Effector CD8-positive, alpha-beta T cell (primary cell): Measurements from ENCODE around the gene KDM7A.

Experiments
- DNase-seq: peaks from one replicate; lab custom pipeline; 2025; lab: John Stamatoyannopoulos, UW

KDM7A gene

GRCh38 chr7:140082770-140083169 lies 94.0 kb downstream of the KDM7A start:
- DNase-seq, result no peak

DNA sequence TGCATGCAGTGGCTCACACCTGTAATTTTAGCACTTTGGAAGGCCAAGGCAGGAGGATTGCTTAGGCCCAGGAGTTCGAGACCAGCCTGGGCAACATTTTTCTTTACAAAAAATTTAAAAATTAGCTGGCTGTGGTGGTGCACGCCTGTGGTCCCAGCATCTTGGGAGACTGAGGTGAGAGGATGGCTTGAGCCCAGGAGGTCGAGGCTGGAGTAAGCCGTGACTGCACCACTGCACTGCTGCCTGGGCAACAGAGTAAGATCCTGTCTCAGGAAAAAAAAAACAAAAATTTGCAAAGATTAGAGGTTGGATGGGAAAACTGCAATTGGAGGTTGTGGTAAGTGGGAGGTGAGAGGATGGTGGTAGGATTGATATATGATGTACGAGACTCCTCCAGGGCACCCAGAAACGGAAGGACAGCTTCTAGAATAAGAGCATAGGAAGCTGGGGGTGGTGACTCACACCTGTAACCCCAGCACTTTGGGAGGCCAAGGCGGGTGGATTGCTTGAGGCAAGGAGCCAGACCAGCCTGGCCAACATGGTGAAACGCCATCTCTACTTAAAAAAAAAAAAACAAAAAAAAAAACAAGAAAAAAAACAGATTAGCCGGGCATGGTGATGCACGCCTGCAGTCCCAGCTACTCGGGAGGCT lies 94.9 kb downstream of the KDM7A start:
- DNase-seq, result no peak

- DNase-seq, result no peak
Measured at GRCh38 chr7:140080919-140081318, 95.9 kb downstream of the KDM7A start.

DNA sequence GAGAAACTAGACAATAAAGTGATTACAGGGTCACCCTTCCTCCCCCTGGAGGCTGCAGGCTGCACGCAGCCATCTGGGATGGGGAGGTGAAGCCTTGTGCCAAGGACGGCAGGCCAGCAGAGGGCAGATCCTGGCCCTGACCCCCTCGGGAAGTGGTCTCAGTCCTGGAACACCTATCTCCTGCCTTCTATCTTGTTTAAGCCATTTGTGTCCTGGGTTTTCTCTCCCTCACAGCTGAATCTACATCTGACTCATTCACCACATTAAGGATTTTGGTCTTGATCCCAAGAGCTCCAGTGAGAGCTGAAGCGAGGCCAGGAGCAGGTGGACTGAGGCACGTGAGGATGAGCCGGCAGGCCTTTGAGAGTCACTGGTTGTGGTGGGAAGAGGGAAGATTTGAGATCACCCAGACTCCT lies 97.7 kb downstream of the KDM7A start:
- DNase-seq, result no peak

- no peak for DNase-seq
Measured at GRCh38 chr7:140078392-140078791, 98.4 kb downstream of the KDM7A start.

DNA sequence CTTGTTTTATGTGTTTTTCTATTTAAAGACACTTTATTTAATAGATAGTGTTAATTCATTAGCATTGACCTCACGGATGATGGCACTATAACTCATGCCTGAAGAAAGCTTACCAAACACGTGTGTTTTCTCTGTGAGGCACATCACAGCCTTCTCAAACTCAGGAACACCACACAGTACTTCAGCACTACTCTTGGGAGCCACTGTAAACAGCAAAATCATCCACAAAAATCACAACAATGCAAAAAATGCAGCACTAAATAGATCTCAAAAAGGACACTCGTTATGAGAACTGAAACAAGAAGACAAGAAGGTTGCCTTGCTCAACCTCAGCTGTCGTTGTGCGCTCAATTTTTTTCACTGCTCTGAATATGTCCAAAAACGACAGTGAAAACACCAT lies 102.0 kb downstream of the KDM7A start:
- DNase-seq, result no peak

- no peak for DNase-seq
Measured at GRCh38 chr7:140070546-140070945, 106.2 kb downstream of the KDM7A start.

- no peak for DNase-seq
Measured at GRCh38 chr7:140069298-140069949, 107.4 kb downstream of the KDM7A start.

GRCh38 chr7:140068033-140068432 lies 108.8 kb downstream of the KDM7A start:
- DNase-seq, result no peak

DNA sequence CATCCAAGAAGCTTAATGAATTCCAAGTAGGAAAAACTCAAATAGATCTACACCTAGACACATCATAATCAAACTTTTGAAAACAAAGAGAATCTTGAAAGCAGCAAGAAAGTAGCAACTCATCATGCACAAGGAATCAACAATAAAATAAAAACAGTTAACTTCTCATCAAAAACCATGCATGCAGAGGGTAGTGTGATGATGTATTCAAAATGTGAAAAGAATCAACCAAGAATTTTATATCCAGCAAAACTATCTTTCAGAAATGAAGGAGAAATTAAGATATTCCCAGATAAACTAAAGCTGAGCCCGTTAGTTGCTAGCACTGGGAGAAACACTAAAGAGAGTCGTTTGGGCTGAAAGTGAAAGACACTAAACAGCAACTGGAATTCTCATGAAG lies 109.7 kb downstream of the KDM7A start:
- DNase-seq, result no peak

- peak; percentile 72 for DNase-seq
Measured at GRCh38 chr7:140062528-140063299, 114.1 kb downstream of the KDM7A start, which contains the start of gene PARP12. TSS of gene PARP12 (minus strand) at chr7:140062951. CDS start at chr7:140062847, 104 bp downstream.

- DNase-seq, result peak; percentile 32
Measured at GRCh38 chr7:140062118-140062527, 114.7 kb downstream of the KDM7A start.

GRCh38 chr7:140061607-140061930 lies 115.2 kb downstream of the KDM7A start:
- DNase-seq, result no peak

GRCh38 chr7:140060788-140061606 lies 115.8 kb downstream of the KDM7A start:
- DNase-seq, result no peak

DNA sequence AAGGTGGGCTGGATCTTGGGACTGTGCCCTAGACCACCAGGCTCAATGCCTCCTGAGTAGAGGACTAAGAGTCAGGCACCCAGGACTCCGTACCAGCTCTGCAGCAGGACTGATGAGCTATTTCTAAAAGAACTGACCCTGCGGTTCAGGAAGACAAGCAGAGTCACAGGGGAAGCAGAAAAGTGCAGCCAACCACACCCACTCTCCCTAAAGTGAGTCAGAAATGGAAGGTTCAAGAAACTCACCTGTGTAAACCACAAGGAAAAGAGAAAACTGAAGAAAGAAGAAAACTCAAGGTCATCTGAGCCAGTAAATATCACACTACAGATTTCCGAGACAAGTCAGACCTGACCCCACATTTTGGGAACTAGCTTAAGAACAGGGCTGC lies 116.5 kb downstream of the KDM7A start:
- no peak for DNase-seq

GRCh38 chr7:140059273-140060242 lies 117.2 kb downstream of the KDM7A start:
- DNase-seq, result no peak

GRCh38 chr7:140058517-140058916 lies 118.3 kb downstream of the KDM7A start:
- no peak for DNase-seq

DNA sequence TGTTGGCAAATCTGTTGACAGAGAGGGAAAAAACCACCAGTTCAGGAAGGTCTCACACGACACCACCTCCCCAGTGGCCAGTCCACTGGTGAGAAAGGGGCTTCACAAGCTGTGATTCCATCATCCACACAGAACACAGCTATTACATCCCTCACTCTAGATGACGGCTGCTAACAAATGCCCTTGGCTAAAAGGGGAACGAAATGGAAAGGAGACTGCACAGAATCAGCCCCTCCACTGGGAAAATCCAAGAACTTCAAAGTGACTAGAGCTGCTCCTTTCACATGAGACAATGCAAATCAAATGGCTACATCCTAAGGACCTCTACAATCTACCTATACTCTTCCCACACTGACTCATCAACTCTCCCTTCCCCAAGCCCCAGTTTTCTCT lies 119.6 kb downstream of the KDM7A start:
- DNase-seq, result no peak

GRCh38 chr7:140056431-140057142 lies 120.2 kb downstream of the KDM7A start:
- no peak for DNase-seq

DNA sequence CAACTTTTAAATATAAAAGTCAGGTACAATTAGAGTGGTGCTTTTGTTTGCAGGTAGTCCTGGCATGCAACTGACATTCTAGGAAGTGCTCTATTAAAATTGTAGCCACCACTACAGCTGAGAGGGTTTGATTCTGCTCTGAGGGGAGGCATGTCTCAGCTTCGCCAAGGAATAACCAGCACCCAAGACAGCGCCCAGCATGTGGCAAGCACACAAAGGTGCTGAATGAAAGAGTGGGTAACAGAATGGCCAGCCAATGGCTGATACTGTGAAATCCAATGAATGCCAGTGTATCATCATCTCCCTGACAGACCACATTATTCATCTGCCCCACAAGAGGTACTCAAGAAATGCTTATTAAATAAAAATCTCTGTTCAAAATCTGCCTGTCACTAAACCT lies 121.0 kb downstream of the KDM7A start:
- no peak for DNase-seq
